ENCODE measurements around the gene SUPT6H. TPM values are rescaled to one million over a fixed set of nuclear protein-coding genes. Genes with fewer than 3 reads are reported as not detected.
A peak's percentile ranks its signal among the peaks of the same experiment; 100 is the strongest.

The SUPT6H gene
- total and polyA plus RNA-seq, 9 of the 15 experiments (the other 6 are each of a cell fraction or from before 2014, with no cell fraction given) = 1.7 to 77.7 (median 49.2) TPM

- peak; percentile 59; the same call in 1 of the 2 replicates for TF ChIP-seq ZNF395 (CRISPR knock-in tag; IDR thresholded peaks at IDR 0.05)
- 0 out of 2 replicates have a peak, but pooled peaks have one; percentile 3 for TF ChIP-seq ZNF384 (IDR thresholded peaks at IDR 0.05; ENCODE audit: low read depth, low read length)
- no peak for TF ChIP-seq KAT2B (IDR thresholded peaks at IDR 0.05; ENCODE audit: low read depth, low read length)
- TF ChIP-seq SOX6 (IDR thresholded peaks at IDR 0.05) = 0 out of 2 replicates have a peak, but pooled peaks have one; percentile 10
- TF ChIP-seq NEUROD1 (IDR thresholded peaks at IDR 0.05; ENCODE audit: borderline replicate concordance, low read depth, low read length, partially characterized antibody) = peak; percentile 24
- TF ChIP-seq POU5F1 (IDR thresholded peaks at IDR 0.05; ENCODE audit: borderline replicate concordance, low read depth, low read length, partially characterized antibody) = no peak
- TF ChIP-seq KDM4B (IDR thresholded peaks at IDR 0.05; ENCODE audit: borderline replicate concordance in 2 of 2, low read depth in 1 of 2) = peak in 1 of 2 experiments; percentile 75; a peak in 2 of 4 replicates
- TF ChIP-seq TRIM28 (IDR thresholded peaks at IDR 0.05) = peak; percentile 21; the same call in 1 of the 2 replicates
- TF ChIP-seq TAF7 (tag; IDR thresholded peaks at IDR 0.05) = peak; percentile 85
- no peak for TF ChIP-seq MCM3 (IDR thresholded peaks at IDR 0.05)
- peak; percentile 96 for TF ChIP-seq POLR2G (IDR thresholded peaks at IDR 0.05; ENCODE audit: low read depth, low read length)
- TF ChIP-seq GMEB1 (CRISPR knock-in tag; IDR thresholded peaks at IDR 0.05) = peak; percentile 96
- TF ChIP-seq MLLT1 (IDR thresholded peaks at IDR 0.05) = peak; percentile 47 to 64
- no peak for TF ChIP-seq XRCC3 (IDR thresholded peaks at IDR 0.05)
- TF ChIP-seq KLF13 (tag; IDR thresholded peaks at IDR 0.05; ENCODE audit: borderline replicate concordance, low read depth) = peak; percentile 20; the same call in 1 of the 2 replicates
- TF ChIP-seq ETS2 (tag; IDR thresholded peaks at IDR 0.05; ENCODE audit: borderline replicate concordance, poor library complexity, severe bottlenecking) = no peak
- TF ChIP-seq KDM2B (CRISPR knock-in tag; IDR thresholded peaks at IDR 0.05) = no peak
- TF ChIP-seq ETS1 (conservative IDR thresholded peaks at IDR 0.05; ENCODE audit: control insufficient read depth, low read depth, low read length) = peak; percentile 72
- peak; percentile 59 for TF ChIP-seq HCFC1 (IDR thresholded peaks at IDR 0.05; ENCODE audit: low read depth, low read length)
- no peak for TF ChIP-seq IRF9 (tag; IDR thresholded peaks at IDR 0.05)
Measured at GRCh38 chr17:28661635-28662526, at the start of gene SUPT6H, which contains the start of gene SDF2 (continued).

All from K562 (cell line).